IPS-15b (cell line): ENCODE measurements around the gene XYLB.

Source experiments
- H3K27me3 ChIP-seq: one replicate; pipeline ENCODE4 v1.6.1; 2013; ENCODE audit warnings: low read length; ENCODE audit not compliant: control insufficient read depth, insufficient read depth
- H3K36me3 ChIP-seq: one replicate; pipeline ENCODE4 v1.6.1; 2013; ENCODE audit warnings: low read length; ENCODE audit not compliant: control insufficient read depth, insufficient read depth
- H3K4me1 ChIP-seq: one replicate; pipeline ENCODE4 v1.6.1; 2013; ENCODE audit warnings: mild to moderate bottlenecking, low read length; ENCODE audit not compliant: control insufficient read depth, insufficient read depth
- H3K4me3 ChIP-seq: one replicate; pipeline ENCODE4 v1.5.1; 2013; ENCODE audit warnings: low read depth, low read length
- H3K9ac ChIP-seq: one replicate; pipeline ENCODE4 v1.6.1; 2013; ENCODE audit warnings: low read depth, mild to moderate bottlenecking, low read length
- H3K9me3 ChIP-seq: one replicate; pipeline ENCODE4 v1.6.1; 2013; ENCODE audit warnings: mild to moderate bottlenecking, low read length; ENCODE audit not compliant: control insufficient read depth, insufficient read depth

XYLB gene

GRCh38 chr3:38331257-38332022, 15.1 kb upstream of the XYLB start:
- Histone ChIP-seq H3K27me3 (no peaks in the 10 kb centered on the region), H3K4me1 (no peaks in the 10 kb centered on the region), H3K4me3 (no peak overlapping the region), H3K36me3 (no peaks in the 10 kb centered on the region), H3K9me3 (no peaks in the 10 kb centered on the region), H3K9ac (no peak overlapping the region)

GRCh38 chr3:38332201-38332600, 14.4 kb upstream of the XYLB start:
- Histone ChIP-seq H3K9me3 (no peaks in the 10 kb centered on the region), H3K9ac (no peak overlapping the region), H3K27me3 (no peaks in the 10 kb centered on the region), H3K4me1 (no peaks in the 10 kb centered on the region), H3K36me3 (no peaks in the 10 kb centered on the region), H3K4me3 (no peak overlapping the region)

GRCh38 chr3:38334142-38335055, 12.2 kb upstream of the XYLB start:
- Histone ChIP-seq H3K9ac (no peak overlapping the region), H3K4me3 (no peak overlapping the region), H3K36me3 (no peaks in the 10 kb centered on the region), H3K4me1 (no peaks in the 10 kb centered on the region), H3K9me3 (no peaks in the 10 kb centered on the region), H3K27me3 (no peaks in the 10 kb centered on the region)

GRCh38 chr3:38335263-38335662, 11.3 kb upstream of the XYLB start:
- H3K4me3 ChIP-seq, result no peak overlapping the region
- no peaks in the 10 kb centered on the region for H3K4me1 ChIP-seq
- no peaks in the 10 kb centered on the region for H3K27me3 ChIP-seq
- H3K9me3 ChIP-seq, result no peaks in the 10 kb centered on the region
- H3K9ac ChIP-seq, result no peak overlapping the region
- H3K36me3 ChIP-seq, result no peaks in the 10 kb centered on the region

GRCh38 chr3:38337703-38338102, 8.9 kb upstream of the XYLB start:
- H3K9ac ChIP-seq, result no peak overlapping the region
- H3K27me3 ChIP-seq, result no peaks in the 10 kb centered on the region
- H3K36me3 ChIP-seq, result no peaks in the 10 kb centered on the region
- no peaks in the 10 kb centered on the region for H3K9me3 ChIP-seq
- no peaks in the 10 kb centered on the region for H3K4me1 ChIP-seq
- no peak overlapping the region for H3K4me3 ChIP-seq

GRCh38 chr3:38343797-38344594, 2.6 kb upstream of the XYLB start:
- Histone ChIP-seq H3K9ac (no peak overlapping the region), H3K9me3 (no peaks in the 10 kb centered on the region), H3K27me3 (peaks cover 10% of the 10 kb centered on the region), H3K4me1 (no peaks in the 10 kb centered on the region), H3K36me3 (peaks cover under 1% of the 10 kb centered on the region), H3K4me3 (no peak overlapping the region)

GRCh38 chr3:38345879-38346586, 552 bp upstream of the XYLB start:
- Histone ChIP-seq H3K4me3 (peak overlapping the region; percentile 51), H3K9ac (peak overlapping the region; percentile 54), H3K27me3 (peaks cover 10% of the 10 kb centered on the region), H3K36me3 (peaks cover 2% of the 10 kb centered on the region), H3K4me1 (no peaks in the 10 kb centered on the region), H3K9me3 (no peaks in the 10 kb centered on the region)

- no peaks in the 10 kb centered on the region for H3K4me1 ChIP-seq
- peak overlapping the region; percentile 51 for H3K4me3 ChIP-seq
- no peaks in the 10 kb centered on the region for H3K9me3 ChIP-seq
- H3K27me3 ChIP-seq, result peaks cover 10% of the 10 kb centered on the region
- peaks cover 2% of the 10 kb centered on the region for H3K36me3 ChIP-seq
- H3K9ac ChIP-seq, result no peak overlapping the region
These were observed 1.0 kb downstream of the XYLB start for GRCh38 chr3:38347421-38348200.

- Histone ChIP-seq H3K4me3 (no peak overlapping the region), H3K9ac (no peak overlapping the region), H3K27me3 (peaks cover 10% of the 10 kb centered on the region), H3K4me1 (no peaks in the 10 kb centered on the region), H3K36me3 (peaks cover 2% of the 10 kb centered on the region), H3K9me3 (no peaks in the 10 kb centered on the region)
These were observed 2.3 kb downstream of the XYLB start for GRCh38 chr3:38348903-38349302.

- H3K4me3 ChIP-seq, result no peak overlapping the region
- H3K27me3 ChIP-seq, result peaks cover 10% of the 10 kb centered on the region
- peaks cover 4% of the 10 kb centered on the region for H3K36me3 ChIP-seq
- no peak overlapping the region for H3K9ac ChIP-seq
- H3K9me3 ChIP-seq, result no peaks in the 10 kb centered on the region
- no peaks in the 10 kb centered on the region for H3K4me1 ChIP-seq
These were observed 3.2 kb downstream of the XYLB start for GRCh38 chr3:38349684-38350359.
